Left lobe of liver (tissue), 2 donors: Measurements from ENCODE around the gene GNB1L. TPM values are rescaled to one million over a fixed set of nuclear protein-coding genes. Genes with fewer than 3 reads are reported as not detected.

ENCODE experiments used
- ATAC-seq: fragments of 200-7000 bp; cut with Tn5 transposase; one replicate; pipeline ENCODE4 v1.9.1; 2020; ENCODE audit warnings: mild to moderate bottlenecking, moderate library complexity
- DNase-seq: peaks from one replicate; pipeline ENCODE4 v3.0.0-alpha.2; 2020; ENCODE audit warnings: low spot score
- total RNA-seq: library from RNA; stranded (reverse); gene quantifications from one replicate; pipeline ENCODE4 v1.2.1, GENCODE V29; 2021
- donor health status: DM: no; HTN: no; CAD: no; lungs with moderate emphysema.
- donor health status: DM: no; HTN: yes; CAD: no.

GNB1L gene, protein sequence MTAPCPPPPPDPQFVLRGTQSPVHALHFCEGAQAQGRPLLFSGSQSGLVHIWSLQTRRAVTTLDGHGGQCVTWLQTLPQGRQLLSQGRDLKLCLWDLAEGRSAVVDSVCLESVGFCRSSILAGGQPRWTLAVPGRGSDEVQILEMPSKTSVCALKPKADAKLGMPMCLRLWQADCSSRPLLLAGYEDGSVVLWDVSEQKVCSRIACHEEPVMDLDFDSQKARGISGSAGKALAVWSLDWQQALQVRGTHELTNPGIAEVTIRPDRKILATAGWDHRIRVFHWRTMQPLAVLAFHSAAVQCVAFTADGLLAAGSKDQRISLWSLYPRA
- 4.3 TPM for total RNA-seq

DNA sequence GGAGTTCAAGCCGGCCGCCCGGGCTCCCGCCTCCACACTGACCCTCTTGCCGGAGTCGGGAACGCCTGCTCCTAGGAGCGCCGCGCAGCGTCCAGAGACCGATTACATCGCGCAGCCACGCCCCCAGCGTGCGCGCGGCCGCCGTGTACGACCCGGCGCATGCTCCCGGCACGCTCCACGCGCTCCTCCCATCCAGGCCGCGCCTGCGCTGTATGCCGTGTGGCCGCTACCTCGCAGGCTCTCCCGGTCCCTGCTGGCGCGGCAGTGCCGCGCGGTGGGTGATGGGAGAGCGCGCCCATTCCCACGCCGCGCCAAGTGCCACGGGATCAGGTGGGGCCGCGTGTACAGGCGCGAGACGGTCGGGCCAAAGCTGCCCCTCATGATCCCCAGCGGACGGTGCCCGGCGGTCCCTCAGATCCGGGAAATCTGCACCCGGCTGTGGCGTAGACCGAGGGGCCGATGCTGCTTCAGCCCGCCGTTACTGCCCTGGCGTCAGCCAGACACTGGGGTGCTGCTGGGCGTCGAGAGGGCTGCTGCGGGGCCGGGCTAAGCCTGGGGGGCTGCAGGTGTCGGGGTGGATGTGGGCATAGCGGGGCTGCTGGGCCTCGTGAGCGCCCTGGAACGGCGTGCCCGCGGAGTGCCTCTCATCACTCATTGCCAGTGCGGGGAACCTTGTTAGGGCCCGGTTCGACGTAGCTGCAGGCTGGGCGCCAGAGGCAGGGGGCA lies at the start of gene GNB1L, which contains the start of gene RTL10:
Gene GNB1L (minus strand): TSS at position 97 of the 726 bp plus-strand sequence. CDS start 33,519 bp downstream, outside the sequence.
Gene RTL10 (minus strand): TSS at position 97 of the 726 bp plus-strand sequence. CDS start 2,613 bp downstream, outside the sequence.
- DNase-seq: peak; percentile 98
- ATAC-seq: peak; percentile 91

DNA sequence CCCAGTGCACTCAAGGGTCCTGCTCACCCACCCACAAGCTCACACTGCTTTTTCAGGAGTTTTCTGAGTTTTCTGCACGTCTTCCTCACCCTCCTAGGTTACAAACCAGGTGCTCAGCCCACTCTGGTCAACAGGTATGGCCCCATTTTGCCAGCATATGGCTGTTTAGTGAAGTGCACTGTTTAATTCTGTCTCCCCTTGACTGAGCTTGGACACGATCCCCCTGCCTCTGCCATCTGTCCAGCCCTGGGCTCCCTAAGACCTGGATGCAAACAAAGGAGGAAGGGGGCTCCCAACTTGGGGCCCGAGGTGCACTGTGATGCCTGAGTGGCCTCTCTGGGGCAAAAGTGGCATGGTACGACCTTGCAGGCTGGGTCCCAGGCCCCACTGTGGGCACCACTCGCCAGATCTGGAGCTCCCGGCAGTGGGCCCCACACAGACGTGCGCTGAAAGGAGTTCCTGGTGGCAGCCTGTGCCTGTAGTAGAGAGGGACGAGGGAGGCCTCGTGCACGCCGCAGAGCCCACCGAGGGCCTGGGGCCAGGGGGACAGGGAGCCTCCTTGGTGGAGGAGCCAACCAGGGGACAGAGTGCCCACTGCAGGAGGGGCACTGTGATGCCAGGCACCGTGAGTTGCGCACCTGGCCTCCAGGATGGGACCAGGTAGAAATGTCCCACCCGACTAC lies 49.6 kb upstream of the GNB1L start:
- ATAC-seq (no peak), DNase-seq (no peak)

DNA sequence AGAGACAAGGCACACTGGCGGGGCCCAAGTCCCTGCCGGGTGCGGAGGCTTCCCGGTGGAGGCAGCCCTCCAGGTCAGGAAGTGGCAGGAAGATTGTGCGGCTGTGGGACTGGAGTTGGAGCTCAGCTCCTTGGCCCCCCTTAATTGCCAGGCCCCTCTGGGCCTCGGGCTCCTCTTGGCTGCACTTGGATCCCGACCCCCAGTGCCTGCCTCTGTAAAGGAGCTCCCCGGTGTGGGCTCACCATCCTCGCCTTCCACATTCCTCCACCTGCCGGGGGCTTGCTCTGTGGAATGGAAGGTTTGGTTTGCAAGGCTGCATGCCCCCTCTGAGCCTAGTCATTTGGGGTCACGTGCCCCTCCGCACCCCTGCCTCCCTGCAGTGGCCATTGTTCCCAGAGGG lies 48.8 kb upstream of the GNB1L start:
- ATAC-seq: no peak

DNA sequence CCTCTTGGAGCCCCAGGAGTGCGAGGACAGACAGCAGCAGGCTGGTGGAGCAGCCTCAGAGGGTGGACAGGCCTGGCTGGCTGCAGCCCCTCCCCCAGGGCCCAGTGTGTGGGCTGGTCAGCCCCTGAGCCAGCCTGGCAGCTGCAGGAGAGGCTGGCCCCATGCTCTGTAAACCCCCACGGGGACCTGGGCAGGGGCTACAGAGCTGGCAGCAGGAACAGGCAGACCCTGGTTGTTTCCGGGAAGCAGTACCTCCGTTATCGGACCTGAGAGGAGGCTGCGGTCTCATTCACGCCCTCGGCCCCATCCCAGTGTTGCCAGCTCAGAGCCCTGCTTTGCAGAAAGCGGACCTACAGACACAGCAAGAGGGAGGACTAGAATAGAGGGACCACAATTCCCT lies 48.4 kb upstream of the GNB1L start:
- no peak for ATAC-seq
- DNase-seq: no peak

More for the DNA sequence above, 48.8 kb upstream of the GNB1L start:
- no peak for DNase-seq

DNA sequence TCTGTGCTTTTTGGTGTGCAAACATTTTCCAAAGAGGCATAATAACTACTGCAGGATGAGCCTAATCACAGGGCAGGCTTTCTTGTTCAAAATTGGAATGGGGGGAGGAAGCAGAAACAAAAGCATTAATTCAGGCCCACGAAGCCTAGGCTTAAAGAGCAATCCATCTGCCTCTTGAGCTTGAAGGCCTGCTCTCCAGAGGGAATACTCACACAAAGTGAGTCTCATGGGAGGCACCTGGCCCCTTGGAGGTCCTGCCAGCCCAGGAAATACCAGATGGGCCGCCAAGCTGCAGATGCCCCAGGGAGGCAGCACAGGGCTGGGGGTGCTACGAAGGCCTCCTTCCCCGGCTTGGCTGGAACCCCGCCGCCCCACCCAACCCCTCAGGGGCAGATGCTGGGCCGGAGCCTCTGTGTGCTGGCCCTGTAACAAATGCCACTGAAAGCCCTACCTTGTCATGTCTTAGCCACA lies 47.6 kb upstream of the GNB1L start:
- no peak for ATAC-seq
- DNase-seq: no peak

DNA sequence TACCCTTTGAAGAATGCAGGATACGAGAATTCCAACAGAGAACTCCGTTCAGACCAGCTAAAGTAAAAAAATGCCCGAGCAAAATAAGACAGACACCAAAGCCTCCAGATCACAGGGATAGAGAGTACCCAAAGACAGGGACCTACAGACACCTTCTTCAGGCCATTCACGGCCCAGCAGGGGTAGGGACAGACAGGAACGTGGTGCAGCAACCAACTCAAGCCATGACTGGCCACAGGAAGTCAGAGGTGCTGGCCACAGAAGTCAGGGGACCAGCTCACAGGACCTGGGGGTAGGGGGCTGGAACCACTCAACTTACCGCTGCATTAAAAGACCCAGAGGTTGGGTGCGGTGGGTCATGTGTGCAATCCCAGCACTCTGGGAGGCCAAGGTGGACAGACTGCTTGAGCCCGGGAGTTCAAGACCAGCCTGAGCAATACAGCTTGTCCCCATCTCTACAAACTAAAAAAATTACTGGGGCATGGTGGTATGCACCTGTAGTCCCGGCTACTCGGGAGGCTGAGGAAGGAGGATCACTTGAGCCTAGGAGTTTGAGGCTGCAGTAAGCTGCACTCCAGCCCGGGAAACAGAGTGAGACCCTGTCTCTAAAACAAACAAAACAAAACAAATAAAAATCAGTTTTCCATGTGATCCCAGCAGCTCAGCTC lies 47.0 kb upstream of the GNB1L start:
- no peak for ATAC-seq
- no peak for DNase-seq

DNA sequence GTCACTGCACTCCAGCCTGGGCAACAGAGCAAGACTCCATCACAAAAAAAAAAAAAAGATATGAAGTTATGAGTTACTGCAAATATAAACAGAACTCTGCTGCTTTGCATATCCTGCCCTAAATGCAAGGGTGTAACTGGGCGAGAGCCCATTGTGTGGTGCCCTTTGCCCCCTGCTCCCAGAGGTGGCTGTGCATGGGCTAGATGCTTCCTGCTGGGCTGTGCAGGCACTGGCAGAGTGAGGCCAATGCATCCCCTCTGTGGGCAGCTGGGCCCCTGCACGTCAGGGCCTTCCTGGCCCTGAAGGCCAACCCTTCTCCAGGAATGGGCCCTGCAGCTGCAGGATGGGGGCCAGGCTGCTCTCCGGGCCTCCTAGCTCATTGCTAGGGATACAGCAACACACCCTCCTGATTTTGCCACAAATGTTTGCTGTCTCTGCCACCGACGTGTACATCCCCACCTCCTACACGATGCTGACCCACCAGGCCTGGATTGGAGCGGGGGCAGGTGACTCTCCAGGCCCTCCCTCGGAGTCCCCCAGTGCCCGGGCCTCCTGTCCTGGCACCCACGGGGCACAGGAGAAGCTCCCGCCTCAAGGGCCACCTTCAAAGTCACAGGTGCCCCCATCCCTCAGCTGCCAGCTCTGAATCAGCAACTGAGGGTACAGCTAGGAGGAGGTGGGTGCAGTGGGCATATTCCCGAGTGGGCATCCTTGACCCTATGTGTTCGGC lies 46.2 kb upstream of the GNB1L start:
- no peak for DNase-seq
- ATAC-seq: peak; percentile 89

DNA sequence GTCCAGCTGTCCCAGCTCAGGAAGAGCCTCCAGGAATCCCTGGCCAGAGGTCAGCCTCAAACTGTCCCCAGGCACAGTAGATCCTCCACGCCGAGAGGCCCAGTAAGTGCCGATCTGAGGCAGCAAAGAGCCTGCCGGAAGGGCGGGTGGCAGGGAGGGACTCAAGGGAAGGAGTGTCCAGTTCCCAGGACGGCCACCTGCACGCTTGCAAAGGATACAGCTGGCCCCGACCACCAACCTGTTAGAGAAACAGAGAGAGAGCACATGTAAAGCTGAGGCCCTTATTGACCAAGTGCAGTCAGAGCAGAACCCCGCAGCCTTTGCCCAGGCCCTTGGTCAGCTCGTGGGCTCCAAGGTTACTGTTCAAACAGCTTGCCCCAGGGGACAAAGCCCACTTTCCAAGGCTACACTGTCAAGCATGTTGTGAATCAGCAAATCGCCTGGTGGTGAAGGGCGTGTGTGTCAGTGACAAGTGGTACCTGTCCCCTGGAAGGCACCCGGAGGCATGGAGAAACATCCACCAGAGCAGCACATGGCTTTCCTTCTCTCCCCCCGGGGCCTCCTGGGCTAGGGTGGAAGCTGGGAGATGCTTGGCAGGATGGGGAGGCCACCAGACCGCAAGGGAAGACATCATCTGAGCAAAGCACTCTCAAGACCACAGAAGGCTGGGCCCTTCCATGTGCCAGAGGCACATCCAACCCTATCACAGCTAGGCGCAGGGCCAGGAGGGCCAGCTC lies 44.3 kb upstream of the GNB1L start:
- no peak for ATAC-seq
- no peak for DNase-seq

DNA sequence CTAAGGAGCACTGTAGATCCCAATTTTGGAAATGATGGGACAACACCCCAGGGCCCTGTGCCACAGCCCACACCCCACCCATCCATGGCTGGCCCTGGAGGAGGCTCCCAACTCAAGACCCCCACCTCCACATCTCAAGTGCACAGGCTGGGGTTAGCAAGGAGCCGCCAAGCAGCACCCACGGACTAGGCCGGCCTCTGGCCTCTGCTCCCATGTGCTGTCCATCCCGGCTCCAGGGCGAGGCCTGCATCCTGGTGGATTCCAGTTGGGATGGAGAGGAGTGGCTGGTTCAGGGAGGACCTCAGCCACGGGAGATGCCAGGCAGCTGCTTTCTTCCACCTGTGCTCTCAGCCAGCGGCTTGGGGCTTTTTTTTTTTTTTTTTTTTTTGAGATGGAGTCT lies 43.5 kb upstream of the GNB1L start:
- ATAC-seq (no peak), DNase-seq (no peak)

DNA sequence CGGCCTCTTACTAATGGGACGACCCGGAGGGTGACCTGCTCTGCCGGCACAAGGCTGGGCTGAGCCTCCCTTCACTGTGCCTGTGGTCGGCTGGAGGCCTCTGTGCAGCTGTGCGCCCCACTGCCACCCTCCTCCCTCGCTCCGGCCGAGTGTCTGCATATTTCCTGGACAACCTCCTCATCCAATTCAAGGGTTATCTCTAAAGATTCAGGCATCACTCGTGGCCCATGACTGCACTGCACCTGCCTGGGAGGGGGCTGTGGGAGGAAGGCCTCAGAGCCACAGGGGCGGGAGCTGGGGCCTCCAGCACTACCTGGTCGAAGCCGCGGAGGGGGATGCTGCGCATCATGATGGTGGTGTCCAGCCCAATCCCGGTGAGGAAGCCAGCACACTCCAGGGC lies 43.1 kb upstream of the GNB1L start:
- no peak for DNase-seq
- no peak for ATAC-seq

DNA sequence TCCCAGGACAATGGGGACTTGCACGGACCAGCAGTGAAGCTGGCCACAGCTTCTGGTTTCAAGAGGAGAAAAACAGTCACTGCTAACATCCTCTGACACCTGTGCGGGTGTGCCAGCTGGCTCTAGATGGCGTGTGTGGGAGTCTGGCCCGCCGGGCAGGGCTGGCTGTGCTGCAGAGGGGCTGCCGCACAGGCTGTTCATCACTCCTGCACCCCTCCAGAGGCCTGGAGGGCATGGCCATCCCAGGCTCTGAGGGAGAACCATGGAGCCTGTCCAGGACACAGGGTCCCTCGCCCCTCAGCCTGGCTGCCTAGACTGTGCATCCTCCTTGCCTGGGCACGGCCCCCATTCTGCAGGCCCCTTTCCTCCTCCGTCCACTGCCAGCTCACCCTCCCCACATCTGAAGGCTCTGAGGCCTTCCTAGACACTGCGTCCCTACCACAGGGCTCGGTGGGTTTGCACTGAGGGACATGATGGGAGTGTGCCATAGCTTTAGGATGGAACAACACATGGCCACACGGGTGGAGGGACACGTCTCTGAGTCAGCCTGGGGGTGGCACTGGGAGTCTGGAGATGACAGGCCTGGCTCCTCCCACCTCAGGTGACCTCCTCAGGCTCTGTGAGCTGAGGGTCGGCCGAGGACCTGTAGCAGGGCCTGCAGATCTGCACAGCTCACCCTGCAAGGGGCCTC lies 42.1 kb upstream of the GNB1L start:
- DNase-seq (no peak), ATAC-seq (no peak)

DNA sequence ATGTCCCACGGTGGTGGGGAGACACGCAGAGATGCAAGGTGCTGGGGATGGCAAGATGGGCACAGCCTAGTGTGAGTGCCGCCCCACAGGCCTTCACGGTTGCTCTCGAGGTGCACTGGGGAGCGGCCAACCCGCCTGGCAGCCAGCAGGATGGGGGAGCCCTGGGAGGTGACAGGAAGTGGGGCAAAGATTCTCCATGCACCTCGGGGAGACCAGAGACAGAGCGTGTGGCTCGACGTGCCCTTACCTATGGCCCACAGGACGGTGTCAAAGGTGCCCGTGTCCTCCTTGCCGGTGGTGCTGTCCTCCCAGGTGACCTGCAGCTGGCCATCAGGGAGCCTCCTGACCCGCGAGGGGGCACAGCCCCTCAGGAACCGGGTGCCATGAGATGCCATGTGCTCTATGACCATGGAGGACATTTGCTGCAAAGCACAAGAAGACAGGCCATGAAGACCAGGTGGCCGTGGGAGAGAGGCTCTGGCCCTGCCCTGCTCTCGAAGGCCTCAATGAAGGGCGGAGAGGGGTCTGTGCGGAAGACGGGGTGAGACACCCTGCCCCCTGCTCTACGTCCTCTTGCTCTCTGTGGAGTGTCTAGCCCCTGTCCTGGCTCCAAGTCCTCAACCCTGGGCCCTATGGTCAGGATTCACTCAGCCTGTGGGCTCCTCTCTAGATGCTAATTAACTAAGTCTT lies 40.6 kb upstream of the GNB1L start:
- DNase-seq (no peak), ATAC-seq (no peak)

DNA sequence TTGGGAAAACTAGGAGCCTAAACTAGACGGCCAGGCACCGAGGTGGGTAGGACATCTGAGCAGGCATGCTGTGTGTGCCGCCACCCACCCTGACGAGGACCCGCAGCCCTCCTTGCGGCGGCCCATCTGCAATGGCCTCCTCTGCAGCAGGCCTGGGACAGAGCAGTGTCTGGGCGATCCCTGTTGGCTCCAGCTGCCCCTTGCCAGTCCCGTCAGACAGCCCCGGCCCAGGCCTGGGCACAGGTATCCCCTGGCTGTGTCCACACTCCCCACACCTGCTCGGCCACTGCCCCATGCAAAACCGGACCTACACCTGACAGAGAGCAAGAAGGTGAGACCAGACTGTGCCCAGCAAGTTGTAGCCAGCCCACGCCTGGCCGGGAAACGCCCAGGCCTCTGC lies 38.7 kb upstream of the GNB1L start:
- DNase-seq (no peak), ATAC-seq (no peak)

DNA sequence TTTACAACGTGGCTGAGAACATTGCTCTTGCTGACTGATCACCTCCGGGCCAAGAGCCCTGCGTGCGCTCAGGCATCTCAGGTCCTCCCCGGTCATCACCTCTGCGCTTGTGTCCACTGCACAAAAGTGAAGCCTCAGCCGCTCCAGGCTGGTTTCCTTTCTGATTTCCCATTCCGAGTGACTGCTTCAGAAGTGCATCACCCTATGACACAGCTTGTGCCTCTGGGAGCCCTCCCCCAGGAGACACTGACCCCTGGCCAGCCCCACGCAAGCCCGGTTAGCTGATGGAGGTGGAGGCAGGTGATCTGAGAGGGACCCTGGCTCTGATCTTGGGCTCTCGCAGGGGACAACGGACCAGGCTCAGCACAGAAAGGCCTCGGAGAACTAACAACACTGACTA lies 38.3 kb upstream of the GNB1L start:
- ATAC-seq: no peak
- no peak for DNase-seq

DNA sequence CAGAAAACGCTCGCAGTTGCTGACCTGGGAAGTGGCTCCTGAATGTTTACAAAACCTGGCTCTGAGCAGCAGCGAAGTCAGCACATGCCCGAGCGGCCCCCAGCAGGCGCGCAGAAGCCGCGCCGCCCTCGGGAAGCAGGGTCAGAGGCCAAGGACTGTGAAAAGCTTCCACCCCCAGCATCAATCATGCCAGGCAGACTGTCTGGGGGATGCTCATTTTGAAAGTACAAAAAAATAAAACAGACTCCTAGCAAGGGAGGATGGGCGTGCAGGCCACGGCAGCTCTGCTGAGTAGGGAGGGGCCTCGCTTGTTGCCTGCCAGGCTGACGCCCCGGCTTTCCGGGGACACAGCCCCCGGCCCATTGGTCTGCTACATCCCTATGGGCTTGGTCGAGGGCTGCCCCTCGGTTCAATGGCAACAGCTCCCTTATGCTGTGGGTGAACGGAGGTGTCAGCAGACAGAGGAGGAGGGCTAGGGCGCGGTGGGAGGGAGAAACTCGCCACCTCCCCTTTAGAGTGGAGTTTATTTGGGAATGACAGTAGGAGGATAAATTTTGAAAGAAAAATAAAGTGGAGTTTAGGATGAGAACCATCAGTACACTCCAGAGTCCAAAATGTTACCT lies 37.7 kb upstream of the GNB1L start:
- DNase-seq: no peak
- peak; percentile 14 for ATAC-seq

DNA sequence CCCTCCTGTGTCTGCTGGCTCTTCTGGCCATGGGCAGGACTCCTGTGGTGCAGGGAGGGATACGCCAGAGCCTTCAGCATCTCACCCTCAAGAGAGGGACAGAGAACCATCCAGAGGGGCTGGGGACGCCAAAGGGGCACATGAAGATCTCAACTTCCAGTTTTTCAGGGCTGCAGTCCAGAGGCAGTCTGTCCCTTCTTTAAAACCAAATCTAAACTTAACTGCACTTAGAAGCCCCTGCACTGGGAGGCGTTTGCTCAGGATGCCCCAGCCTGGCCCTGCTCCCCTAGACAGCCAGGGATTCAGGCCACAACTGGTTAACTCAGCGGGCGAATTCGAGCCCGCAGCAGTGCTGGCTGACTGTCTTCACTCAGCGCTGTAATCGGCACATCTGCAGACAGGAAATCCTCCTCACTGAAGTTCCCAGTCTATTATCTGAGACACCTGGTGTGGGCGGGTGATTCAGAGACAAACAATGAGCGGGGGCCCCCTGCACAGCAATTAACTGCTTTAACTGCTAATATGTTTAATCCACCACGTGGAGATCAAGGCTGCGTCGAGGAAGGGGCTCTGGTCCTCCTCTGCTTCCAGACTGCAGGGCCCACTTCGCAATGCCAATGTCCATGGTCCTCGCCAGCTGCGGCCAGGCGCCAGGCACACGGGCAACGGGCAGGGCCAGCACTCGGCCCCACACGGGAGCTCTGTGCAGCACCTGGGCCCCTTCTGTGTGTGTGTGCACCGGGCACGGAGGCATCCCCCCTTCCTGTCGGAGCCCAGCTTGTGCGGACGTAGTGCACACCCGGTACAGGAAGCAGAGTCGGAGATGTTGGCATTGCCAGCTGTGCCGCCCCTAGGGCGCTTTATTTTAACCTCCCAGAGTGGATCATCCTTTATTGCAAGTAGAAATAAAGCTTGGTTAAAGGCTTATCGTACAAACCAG lies 36.9 kb upstream of the GNB1L start:
- ATAC-seq: no peak
- no peak for DNase-seq
